SU-DHL-6 (cell line): ENCODE results near the gene SLC38A3.

ENCODE experiments used
- CTCF ChIP-seq: fragments of 200-600 bp; sonication (generic); IDR thresholded peaks from one replicate; pipeline ENCODE4 v1.5.1; 2017; ENCODE audit warnings: antibody characterized with exemption, mild to moderate bottlenecking, low read length, moderate library complexity; ENCODE audit not compliant: insufficient read depth, poor library complexity, severe bottlenecking
- EZH2phosphoT487 ChIP-seq: fragments of 200-600 bp; sonication (generic), shearing (Covaris generic); conservative IDR thresholded peaks from 2 replicates; pipeline ENCODE4 v1.6.1; 2018; ENCODE audit warnings: mild to moderate bottlenecking, antibody characterized with exemption, low read length, moderate library complexity, mixed read lengths

- TF ChIP-seq CTCF = no peak
- no peak for TF ChIP-seq EZH2phosphoT487
These were observed 21.3 kb upstream of the SLC38A3 start for GRCh38 chr3:50183755-50184154.
